CD4-positive, alpha-beta T cell treated with Interleukin-4 for 1 hour (primary cell): ENCODE measurements around the gene TCERG1.
A peak's percentile ranks its signal among the peaks of the same experiment; 100 is the strongest.
"Not testable (repeated sequence)": the region's sequence is repeated elsewhere in the genome, so short reads cannot be mapped to it uniquely, and the experiment has no call there.

ENCODE experiments used
- DNase-seq, 2 donors: peaks; one replicate each; pipeline ENCODE4 v3.0.0-alpha.2; 2020 to 2022

The TCERG1 gene

GRCh38 chr5:146523698-146524097 lies 76.6 kb downstream of the TCERG1 start:
- DNase-seq: no peak

GRCh38 chr5:146527785-146528184 lies 80.7 kb downstream of the TCERG1 start:
- no peak for DNase-seq

GRCh38 chr5:146528236-146528635 lies 81.1 kb downstream of the TCERG1 start:
- no peak for DNase-seq

DNA sequence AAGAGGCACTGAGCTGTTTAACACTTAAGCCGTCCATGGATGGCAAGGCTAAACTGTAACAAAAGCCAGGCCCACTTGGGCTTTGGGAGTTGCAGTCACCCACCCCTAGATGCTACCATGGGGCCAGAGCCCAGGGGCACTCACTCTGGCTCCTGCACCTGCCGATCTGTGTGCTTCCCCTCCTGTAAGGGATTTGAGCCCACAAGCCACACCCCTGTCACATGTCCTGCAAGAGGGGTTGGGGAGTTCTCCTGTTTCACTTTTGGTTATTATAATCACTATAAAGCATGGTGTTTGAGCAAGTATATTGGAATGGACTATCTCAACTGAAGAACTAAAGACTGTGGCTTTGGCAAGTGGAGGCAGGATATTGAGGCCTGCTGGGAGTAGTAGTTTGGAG lies 82.9 kb downstream of the TCERG1 start:
- no peak for DNase-seq

- peak; percentile 62 to 72 for DNase-seq
Measured at GRCh38 chr5:146533260-146533857, 86.2 kb downstream of the TCERG1 start.

- no peak for DNase-seq
Measured at GRCh38 chr5:146533882-146534281, 86.7 kb downstream of the TCERG1 start.

GRCh38 chr5:146538432-146538831 lies 91.3 kb downstream of the TCERG1 start:
- DNase-seq: no peak

DNA sequence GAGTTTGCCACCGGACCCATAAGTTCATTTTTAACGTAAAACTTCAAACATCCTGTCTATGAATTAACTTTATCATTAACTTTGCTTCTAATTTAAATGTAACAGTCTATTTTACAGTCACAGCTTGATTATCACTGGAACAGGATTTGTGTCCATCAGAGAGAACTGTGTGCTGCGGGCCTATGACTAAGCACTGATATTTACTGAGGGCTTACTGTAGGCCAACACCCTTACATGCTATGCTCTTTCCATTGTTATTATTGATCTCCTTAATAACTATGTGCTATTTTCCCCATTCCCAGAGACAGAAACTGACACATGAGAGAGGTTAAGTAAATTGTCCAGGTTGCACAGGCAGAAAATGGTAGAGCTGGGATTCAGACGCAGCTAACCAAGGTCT lies 92.8 kb downstream of the TCERG1 start:
- no peak for DNase-seq

DNA sequence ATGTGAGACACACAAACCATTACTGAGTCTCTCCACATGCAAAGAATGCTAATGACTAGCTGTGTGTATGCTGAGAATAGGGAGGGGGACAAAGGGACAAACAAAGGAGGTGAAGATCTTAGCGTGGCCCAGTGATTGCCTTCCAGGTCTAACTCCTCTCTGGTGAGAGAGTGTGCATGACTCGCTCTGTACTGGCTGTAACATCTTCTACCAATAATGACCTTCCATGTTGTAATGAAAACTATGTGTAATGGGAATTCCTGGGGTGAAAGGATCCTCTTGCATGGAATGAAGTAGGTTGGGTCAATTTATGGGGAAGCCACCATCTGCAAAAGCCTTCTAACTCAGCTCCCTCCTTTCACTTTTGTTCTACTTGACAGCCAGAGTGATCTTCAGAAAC lies 93.3 kb downstream of the TCERG1 start:
- DNase-seq: no peak

GRCh38 chr5:146541958-146542849 lies 95.1 kb downstream of the TCERG1 start:
- peak; percentile 50 to 62 for DNase-seq

GRCh38 chr5:146544232-146544631 lies 97.1 kb downstream of the TCERG1 start:
- no peak for DNase-seq

DNA sequence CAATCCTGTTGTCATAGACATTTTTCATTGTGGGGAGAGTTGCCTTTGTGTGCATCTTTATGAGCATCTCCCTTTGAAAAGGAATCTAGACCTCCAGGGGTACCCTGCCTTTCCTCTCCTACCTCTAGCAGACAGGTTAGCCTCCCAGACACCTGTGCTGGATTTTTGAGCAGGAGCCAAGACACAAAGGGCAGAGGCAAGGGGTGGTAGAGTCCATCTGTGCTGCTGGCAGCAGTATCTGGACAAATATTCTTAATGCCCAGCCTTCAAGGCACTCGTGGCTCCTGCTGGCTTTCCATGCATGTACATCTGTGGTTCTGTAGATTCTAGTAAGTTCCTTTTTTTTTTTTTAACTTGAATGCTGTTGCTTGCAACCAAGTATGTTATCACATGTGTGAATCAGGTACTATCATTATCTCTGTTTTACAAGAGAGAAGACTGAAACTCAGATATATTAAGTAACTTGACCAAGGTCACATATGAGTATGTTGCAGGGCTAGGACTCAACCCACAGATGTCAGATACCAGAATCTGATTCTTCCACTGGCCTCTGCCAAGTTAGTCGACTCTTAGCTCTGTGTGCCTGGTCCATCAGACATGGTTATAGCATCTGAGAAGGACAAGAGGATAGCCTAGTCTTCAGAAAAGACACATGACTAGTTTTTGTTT lies 101.8 kb downstream of the TCERG1 start:
- no peak for DNase-seq

GRCh38 chr5:146549615-146550014 lies 102.5 kb downstream of the TCERG1 start:
- DNase-seq: no peak

GRCh38 chr5:146553446-146553845 lies 106.3 kb downstream of the TCERG1 start:
- no peak for DNase-seq

DNA sequence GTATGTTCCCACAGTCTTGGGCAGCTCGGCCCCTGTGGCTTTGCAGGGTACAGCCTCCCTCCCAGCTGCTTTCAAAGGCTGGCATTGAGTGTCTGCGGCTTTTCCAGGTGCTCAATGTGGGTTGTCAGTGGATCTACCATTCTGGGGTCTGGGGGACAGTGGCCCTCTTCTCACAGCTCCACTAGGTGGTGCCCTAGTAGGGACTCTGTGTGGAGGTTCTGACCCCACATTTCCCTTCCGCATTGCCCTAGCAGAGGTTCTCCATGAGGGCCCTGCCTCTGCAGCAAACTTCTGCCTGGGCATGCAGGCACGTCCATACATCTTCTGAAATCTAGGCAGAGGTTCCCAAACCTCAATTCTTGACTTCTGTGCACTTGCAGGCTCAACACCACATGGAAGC lies 109.8 kb downstream of the TCERG1 start:
- not testable (repeated sequence) for DNase-seq

GRCh38 chr5:146560205-146560812 lies 113.2 kb downstream of the TCERG1 start:
- DNase-seq: no peak
